GM18868 (cell line): ENCODE data around the gene GAB2.

Source experiments
- ATAC-seq: cut with Tn5 transposase; IDR thresholded peaks from one replicate; pipeline ENCODE4 v1.9.1; 2021; ENCODE audit warnings: mild to moderate bottlenecking, moderate library complexity; ENCODE audit not compliant: unreplicated experiment

Gene GAB2

DNA sequence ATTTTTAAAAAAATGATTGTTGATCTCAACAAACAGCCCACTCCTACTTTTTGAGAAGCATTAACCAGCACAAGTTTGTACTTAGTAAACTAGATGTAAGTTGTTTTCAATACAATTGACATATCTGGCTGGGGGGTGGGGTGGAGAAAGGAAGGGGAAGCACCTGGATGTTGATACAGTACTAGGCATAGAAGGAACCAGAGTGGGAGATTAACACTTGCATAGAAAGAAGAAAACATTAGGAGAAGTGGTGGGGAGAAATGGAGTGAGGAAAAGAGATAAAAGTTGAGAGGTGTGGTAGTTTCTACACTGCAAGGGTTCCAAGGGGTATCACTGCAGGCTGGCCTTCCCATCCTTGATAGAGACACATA lies 10.6 kb upstream of the GAB2 start:
- no peak for ATAC-seq

DNA sequence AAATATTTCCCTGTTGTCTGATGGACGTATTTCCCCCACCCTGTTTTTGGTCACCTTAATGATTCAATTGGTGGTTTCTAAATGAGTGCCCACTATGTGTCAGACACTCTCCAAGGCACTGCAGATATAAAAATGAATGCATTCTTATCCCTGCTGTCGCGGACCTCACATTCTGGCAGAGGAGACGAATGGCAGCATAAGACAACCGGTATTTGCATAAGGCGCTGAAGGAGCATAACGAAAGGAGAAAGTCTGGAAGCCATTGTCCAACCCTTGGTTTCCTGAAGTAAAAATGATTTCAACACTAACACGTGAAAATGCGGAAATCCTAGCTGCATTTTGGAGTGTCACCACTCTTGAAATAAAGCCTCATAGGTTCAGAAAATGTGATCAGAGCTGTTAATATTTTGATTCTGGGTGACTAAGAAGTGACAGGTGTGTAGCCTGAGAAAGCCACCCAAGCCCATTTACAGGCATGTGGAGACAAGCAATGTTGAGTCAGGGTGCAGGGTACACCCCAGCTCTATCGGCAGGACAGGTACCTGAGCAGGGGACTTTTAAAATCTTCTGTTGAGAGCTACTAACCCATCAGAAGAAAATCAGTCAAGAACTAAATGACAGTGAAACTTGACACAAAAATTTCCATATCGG lies 10.1 kb upstream of the GAB2 start:
- ATAC-seq = peak; percentile 64

DNA sequence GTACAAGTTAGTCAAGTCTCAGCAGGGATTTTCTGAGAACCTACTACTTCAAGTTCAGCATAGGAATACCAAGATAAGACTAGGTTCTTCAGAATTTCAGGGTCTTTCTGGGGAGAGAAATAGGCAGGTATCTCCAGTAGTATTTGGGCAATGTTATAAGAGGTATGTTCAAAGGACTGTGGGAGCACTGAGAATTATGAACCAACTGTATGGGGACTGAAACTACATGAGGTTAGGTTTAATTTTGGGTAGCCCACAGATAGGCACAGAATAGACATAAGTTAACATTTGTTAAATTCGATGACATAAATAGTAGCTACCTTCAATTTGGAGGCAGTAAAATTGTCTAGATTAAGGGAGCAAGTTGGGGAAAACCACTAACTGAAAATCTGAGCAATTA lies 9.2 kb upstream of the GAB2 start:
- peak; percentile 36 for ATAC-seq

DNA sequence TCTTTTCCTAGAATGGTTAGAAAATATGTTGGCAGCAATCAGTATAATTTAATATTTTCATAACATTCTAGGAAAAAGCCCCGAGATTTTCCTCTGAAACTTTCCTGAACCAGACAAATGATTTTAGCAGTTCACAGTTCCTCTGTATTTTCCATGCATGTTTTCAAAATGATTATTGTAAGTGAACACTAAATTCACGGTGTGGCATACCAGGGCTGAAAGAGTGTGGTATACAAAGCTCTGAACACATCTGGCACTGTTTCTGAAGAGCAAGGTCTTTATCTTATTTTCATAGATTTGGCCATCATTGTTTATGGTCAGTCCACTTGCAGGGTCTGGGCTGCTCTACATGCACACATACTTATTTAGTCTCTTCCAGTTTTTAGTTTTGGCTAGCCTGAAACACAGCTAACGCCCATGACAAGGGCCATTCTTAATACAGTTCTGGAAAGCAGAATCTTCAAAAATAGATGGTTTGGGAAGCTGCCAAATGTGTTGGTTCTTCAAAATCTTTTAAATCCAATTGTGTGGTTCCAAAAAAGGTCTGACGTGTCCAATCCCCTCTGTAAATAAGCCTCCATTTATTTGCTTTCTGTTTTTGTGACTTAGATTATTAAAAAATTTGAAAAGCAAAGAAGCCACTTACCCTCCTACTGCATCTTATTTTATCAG lies 7.9 kb upstream of the GAB2 start:
- no peak for ATAC-seq

DNA sequence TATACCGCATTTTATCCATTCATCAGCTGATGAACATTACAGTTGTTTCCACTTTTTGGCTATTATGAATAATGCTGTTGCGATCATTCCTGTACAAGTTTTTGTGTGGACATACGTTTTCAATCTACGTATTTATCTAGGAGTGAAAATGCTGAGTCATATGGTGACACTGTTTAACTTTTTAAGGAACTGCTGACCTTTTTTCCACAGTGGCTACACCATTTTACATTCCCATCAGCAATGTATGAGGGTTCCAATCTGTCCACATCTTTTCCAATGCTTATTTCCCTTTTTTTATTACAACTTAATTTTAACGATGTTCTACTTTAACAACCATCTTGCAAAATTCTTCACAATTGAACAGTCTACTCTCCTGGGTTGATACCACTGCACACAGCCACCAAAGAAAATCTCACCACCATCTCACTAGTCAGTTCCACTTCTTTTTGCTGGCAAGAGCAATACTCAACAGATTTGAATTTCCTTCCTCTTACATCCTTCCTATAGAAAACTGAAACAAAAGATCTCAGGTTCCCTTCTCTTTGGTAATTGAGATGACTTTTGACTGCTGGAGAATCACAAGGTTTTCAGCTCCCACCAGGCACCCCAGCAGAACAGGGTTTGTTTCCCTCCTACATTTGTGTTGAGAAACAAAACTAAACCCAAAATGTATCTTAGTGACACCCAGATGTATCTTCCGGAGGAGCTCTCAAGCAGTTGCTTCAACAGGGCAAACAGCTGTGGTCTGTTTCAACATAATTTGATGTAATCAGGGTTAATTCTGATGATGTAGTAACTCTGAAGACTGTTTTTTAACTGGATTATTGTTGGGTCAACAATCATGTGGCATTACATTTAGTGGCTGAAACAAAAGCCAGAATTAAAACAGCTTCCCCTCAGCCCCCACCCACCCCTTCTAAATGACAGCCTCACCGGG lies 7.0 kb upstream of the GAB2 start:
- no peak for ATAC-seq

DNA sequence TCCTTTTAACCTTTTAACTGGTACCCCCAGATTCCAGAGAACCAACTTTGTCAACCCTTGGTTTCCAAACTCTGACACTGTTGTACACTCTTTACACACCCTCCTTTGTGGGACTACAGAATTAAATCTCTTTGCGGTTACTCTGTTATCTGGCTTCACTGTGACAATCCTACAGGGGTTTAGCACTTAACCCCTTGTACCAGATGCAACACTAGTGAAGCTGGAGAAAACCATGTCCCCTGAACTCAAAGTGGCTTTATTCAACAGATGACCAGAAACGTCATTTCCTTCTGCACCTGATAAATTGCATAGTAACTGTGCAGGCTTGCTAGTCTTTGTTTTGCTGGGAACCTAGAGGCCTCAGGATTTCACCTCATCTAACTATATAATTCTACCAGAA lies 5.6 kb upstream of the GAB2 start:
- no peak for ATAC-seq

DNA sequence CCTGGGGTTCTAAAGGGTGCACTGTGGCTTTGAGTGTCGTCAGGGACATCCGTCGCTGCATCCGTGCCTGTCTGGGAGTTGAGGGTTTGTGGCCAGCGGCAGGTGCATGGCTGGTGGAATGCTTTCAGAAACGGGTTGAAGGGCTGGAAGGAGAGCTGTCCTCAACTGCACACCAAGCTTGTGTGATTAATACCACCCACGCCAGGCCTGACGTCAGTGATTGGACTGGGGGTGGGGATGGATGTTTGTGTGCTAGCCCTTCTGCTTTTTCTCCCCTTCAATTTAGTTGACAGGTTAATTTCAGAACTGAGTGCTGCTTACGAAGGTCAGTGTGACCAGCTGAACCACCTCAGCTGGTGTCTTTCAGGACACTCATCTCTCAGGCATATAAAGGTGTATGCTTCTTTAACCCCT lies 3.2 kb upstream of the GAB2 start:
- no peak for ATAC-seq

DNA sequence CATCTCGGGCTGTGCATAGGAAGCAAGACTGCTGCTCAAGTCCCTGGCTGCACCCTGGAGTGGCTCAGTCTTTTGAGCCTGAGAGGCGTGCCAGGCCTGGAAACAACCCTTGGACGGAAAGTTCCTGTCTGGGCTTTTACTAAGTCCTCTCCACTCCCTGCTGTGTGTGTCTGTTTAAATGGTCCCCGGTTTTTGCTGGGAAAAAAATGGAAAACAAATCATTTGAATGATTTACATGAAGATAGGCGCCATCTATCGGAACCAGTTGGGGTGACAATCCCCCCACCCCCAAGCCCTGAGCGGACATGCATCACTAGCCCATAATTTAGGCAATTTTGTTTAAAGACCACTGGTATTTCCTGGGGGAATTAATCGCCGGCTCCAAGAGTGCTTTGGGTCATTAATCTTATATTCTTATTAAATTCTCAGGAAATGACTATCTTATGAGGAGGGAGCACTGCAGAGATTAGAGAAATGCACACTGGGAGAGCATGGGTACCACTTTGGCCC lies 2.7 kb upstream of the GAB2 start:
- ATAC-seq = no peak

DNA sequence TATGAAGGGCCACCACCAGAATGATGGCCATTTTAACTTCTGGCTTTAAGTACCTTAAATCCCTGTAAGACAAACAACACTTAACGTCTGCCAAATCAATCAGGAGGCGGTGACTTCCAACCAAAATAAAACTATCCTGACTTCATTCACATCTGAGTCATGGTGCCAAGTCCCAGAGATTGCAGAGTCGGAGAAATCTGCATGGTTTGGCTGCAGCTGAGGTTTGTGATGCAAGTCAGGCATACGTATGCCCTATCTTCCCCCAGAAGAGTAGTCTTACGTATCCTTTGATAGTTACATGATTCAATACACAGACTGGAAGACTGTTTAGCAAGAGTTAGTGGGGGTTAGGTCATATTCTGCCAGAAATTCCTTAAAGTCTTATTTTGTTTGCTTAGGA lies 1.7 kb upstream of the GAB2 start:
- no peak for ATAC-seq

DNA sequence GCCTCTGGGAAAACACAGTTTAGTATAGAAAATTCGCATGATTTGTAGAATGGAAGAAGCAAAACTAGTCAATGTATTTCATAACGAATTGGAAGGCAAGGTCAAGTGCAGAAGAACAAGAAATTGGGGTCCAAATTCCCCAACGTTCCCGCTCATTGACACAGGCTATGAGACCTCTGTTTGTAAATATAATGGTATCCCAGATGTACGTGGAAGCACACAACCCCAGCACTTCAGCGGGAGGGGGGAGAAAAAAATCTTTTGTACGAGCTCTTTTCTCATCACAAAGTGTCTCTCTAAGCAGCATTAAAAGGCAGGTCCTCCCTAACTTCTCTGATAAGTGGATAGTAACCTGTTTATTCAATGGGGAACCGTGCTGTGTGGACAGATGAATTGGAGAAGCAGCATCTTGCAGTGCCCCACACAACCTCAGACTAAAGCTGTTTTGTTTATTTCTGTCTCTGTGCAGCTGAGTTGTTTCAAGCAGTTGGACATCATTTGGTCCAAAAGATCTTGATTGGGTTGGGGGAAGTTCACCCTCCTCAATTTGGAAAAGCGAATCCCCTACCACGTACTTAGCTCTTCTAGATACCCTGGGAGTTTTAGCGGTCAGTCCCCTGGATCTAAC lies 1.1 kb upstream of the GAB2 start:
- ATAC-seq = no peak

DNA sequence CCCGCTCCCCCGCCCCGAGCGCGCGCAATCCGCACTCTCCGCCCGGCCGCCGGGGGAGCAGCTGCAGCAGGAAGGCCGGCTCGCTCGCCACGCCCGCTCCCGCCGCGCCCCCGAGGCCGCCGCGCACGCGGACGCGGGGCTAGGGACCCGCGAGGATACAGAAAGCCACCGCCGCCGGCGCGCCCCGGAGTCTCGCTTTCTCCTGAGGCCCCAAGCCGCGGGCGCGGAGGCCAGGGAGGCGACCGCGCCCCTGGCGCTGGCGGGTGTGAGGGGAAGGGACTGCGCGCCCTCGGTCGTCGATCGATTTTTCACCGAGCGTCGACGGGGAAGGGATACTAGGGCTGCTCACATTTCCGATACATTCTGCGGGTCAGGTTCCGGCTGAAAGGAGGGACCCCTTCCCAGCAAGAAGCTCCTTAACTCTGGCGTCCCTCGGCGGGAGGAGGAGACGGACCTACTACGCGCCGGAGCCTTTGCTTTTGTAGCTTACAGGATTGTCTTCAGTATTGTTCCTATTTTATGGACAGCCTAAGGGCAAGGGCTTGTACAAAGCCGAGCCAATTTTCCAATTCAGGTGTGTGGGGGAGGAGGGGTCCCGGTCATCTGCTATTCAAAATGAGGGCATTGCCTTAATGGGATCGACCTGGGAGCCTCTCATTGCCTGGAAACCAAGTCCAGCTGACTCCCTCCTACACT lies 416 bp upstream of the GAB2 start:
- peak; percentile 55 for ATAC-seq

DNA sequence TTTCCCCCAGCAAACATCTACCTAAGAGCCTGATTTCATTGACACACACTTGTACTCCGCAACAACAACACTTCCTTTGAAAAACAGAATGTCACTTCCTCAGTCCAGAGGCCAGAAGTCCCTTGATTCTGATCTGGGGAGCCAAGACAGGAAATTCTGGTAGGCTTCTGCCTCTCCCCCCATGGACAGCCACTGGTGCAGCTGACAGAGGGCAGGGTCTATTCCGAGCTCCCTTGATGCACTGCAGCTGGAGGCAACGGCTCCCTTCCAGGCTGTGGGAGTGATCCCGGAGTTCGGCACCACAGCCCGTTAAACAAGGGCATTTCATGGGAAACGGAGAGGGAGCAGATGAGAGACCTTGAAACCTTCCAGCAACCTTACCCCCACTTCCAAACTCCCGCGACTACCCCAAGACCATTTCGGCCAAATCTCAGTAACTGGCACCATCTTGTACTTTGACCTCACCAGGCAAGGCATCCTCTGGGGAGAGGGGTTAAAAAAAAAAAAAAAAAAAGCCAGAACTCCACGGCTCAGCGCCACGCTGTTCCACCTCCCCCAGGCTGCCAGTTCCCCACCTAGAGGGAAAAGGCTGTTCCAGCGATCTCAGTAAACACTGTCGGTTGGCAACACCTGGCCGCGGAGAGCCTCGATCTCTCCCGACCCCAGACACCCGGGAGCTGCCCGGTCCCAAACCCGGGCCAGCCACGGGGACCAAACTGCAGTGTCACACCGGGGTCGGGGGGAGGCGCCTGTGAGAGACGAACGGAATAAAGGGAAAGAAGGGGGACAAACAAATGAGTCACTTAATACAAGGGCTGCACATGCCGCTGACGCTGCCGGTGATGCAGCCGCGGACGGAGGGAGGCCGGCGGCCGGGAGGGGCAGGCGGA lies 1.1 kb downstream of the GAB2 start:
- ATAC-seq = peak; percentile 49

DNA sequence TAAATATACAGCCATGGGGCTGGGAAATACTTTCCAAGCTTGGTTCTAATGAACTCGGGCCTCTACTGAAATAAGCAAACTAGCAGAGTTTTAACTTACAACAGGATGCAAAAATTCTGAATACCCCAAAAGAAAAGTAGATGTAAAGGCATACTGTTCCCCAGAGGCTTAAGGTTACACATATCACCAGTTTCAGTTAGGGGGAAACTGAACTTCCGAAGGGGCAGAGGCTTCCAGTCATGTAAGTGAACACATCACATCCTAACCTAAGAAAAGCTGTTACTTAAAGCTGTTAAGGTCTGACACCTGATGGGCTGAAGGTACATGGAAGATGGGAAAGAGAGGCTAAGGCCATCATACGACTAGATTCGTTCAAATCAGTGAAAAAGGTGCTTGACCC lies 2.3 kb downstream of the GAB2 start:
- ATAC-seq = no peak

DNA sequence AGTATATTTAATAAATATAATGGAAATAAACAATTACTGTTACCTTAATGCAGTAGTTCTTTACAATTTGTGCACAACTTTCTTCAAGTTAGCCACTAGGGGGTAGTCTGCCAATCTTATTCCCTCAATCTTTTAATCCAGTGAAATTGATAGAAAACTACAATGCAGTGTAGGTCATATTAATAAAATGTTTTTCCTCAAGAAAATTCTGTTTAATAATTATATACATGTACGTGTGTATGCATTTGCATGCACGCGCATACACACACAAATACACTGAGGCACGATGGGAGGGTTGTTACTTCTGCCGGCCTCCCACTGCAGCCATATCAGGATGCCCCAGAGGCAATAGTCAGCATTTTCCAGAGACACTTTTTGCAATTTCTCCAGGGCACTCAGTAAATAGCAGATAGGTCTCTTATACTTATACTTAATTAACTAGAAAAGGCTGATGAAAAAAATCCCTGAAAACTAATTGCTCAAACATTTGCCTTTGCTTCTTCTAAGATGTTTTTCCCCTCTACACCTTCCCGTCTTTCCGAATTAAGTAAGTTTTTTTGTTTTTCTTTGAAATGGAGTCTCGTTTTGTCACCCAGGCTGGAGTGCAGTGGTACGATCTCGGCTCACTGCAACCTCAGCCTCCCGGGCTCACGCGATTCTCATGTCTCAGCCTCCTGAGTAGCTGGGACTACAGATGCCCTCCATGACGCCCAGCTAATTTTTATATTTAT lies 3.1 kb downstream of the GAB2 start:
- ATAC-seq = no peak

DNA sequence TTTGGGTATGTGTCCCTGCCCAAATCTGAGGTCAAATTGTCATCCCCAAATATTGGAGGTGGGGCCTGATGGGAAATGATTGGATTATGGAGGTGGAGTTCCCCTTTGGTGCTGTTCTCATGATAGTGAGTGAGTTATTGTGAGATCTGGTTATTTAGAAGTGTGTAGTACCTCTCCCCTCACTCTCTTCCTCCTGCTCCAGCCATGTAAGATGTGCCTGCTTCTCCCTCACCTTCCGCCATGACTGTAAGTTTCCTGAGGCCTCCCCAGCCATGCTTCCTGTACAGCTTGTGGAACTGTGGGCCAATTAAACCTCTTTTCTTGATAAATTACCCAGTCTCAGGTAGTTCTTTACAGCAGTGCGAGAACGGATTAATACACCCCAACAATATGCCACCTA lies 9.0 kb downstream of the GAB2 start:
- no peak for ATAC-seq

DNA sequence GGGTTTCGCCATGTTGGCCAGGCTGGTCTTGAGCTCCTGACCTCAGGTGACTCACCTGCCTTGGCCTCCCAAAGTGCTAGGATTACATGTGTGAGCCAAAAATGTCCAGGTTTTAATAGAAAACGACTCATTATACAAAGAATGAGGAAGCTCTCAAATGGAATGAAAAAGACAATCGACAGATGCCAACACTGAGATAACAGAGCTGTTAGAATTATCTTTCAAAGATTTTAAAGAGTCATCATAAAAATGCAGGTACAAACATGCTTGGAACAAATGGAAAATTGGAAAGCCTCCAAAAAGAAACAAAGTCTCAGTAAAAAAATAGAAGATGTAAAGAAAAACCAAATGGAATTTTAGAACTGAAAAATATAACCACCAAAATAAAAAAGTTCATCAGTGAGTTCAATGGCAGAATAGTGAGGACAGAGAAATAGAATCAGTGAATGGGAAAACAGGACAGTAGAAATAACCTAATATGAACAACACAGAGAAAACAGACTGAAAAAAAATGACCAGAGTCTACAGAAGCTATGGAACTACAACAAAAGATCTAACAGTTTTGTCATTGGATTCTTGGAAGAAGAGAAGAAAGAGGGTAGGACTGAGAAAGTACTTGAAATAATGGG lies 10.9 kb downstream of the GAB2 start:
- ATAC-seq = no peak

DNA sequence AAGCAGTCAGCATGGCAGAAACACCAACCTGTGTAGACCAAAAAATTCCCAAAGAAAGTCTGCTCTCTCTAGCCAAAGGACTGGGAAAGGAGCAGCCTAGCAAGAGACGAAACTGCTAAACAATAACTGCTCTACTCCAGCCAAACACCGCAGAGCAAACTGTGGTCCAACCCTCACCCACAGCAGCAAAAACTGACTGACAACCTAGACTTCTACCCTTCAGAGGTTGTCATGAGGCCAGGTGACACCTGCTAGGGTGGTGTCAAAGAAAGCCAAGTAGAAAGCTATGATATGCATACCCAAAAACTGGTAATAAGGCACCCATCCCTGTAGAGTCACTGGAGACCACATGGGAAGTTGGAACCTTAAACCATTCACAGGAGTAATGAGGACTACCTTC lies 11.8 kb downstream of the GAB2 start:
- no peak for ATAC-seq

DNA sequence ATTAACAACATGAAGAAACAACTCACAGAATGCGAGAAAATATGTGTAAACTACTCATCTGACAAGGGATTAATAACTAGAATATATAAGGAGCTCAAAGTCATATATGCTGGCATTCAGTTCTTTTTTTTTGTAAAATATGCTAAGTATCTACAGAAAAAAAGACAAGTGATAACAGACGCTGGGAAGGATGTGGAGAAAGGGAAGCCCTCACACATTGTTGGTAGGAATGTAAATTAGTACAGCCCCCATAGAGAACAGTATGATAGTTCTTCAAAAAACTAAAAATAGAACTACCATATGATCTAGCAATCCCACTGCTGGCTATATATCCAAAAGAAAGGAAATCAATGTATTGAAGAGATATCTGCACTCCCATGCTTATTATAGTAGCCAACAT lies 13.8 kb downstream of the GAB2 start:
- ATAC-seq = no peak

DNA sequence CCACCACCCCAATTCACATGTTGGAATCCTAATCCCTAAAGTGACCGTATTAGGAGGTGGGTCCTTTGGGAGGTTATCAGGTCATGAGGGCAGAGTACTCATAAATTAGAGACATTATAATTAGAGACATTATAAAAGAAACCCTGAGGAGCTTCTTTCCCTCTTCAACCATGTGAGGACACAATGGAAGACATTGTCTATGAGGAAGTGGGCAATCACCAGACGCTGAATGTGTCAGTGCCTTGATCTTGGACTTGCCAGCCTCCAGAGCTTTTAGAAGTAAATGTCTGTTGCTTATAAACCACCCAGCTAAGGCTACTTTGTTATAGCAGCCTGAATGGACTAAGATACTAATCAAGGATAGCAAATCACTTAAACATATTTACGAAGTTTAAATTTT lies 14.8 kb downstream of the GAB2 start:
- ATAC-seq = no peak
